Fibroblast of villous mesenchyme (primary cell): ENCODE measurements around the gene RNF112. TPM values are rescaled to one million over a fixed set of nuclear protein-coding genes. Genes with fewer than 3 reads are reported as not detected.

Experiments used
- DNase-seq: peaks from one replicate; pipeline ENCODE4 v3.0.0-alpha.2; 2010; ENCODE audit warnings: low read depth
- H3K4me3 ChIP-seq: 2 replicates; pipeline ENCODE4 v1.5.1; 2011; ENCODE audit warnings: low read depth, mild to moderate bottlenecking, low read length
- CTCF ChIP-seq: IDR thresholded peaks from 2 replicates; pipeline ENCODE4 v1.5.1; 2012; ENCODE audit warnings: low read depth, mild to moderate bottlenecking, low read length; ENCODE audit not compliant: insufficient read depth
- total RNA-seq: library from RNA; depleted of rRNA; stranded (reverse); fragments of >200 nt; gene quantifications from 2 replicates; pipeline ENCODE4 v1.2.3, GENCODE V29; 2012

RNF112 gene
- total RNA-seq, result 0.64 and 0.86 TPM in 2 replicates

- no peak for DNase-seq
- no peak for TF ChIP-seq CTCF
- no peak within 1 kb of the TSS for H3K4me3 ChIP-seq
These were observed at the start of gene RNF112 for GRCh38 chr17:19410875-19411620. Gene RNF112, plus strand, starts transcription at chr17:19411232. Its CDS starts 177 bp downstream, at chr17:19411409.

GRCh38 chr17:19361326-19361725, 49.7 kb upstream of the RNF112 start:
- peak overlapping the region; percentile 82 for H3K4me3 ChIP-seq
- no peak for TF ChIP-seq CTCF
- no peak for DNase-seq

GRCh38 chr17:19361944-19362276, 49.1 kb upstream of the RNF112 start:
- H3K4me3 ChIP-seq, result peak overlapping the region; percentile 82
- DNase-seq, result no peak
- no peak for TF ChIP-seq CTCF

GRCh38 chr17:19362277-19363113, 48.5 kb upstream of the RNF112 start, which contains the start of gene B9D1:
Gene B9D1, minus strand, starts transcription at chr17:19362723. Its CDS starts 154 bp downstream, at chr17:19362569.
- peak; percentile 94 for DNase-seq
- TF ChIP-seq CTCF, result peak; percentile 71
- H3K4me3 ChIP-seq, result peak within 1 kb of the TSS; percentile 82

GRCh38 chr17:19363114-19363438, 48.0 kb upstream of the RNF112 start:
- DNase-seq, result no peak
- H3K4me3 ChIP-seq, result peak overlapping the region; percentile 82
- no peak for TF ChIP-seq CTCF

- TF ChIP-seq CTCF, result no peak
- no peak for DNase-seq
- no peak overlapping the region for H3K4me3 ChIP-seq
These were observed 47.5 kb upstream of the RNF112 start for GRCh38 chr17:19363460-19364035.
